OCI-LY7 (cell line): ENCODE results near the gene NOL6.

Experiments used
- CTCF ChIP-seq: fragments of 200-600 bp; sonication (generic); conservative IDR thresholded peaks from 2 replicates; pipeline ENCODE4 v1.5.1; 2014; ENCODE audit warnings: mild to moderate bottlenecking, antibody characterized with exemption, low read length, moderate library complexity, mixed read lengths
- EZH2phosphoT487 ChIP-seq: fragments of 200-600 bp; sonication (generic); IDR thresholded peaks from 2 replicates; pipeline ENCODE4 v1.6.1; 2018; ENCODE audit warnings: low read depth, borderline replicate concordance, mild to moderate bottlenecking, mixed run types, antibody characterized with exemption, low read length, moderate library complexity, mixed read lengths

- TF ChIP-seq CTCF (no peak), EZH2phosphoT487 (no peak)
Observed at GRCh38 chr9:33472171-33472880, 1.4 kb downstream of the NOL6 start.
